H9 (cell line): ENCODE results near the gene CSRP3. TPM values are rescaled to one million over a fixed set of nuclear protein-coding genes. Genes with fewer than 3 reads are reported as not detected.

Source experiments
- DNase-seq: peaks from one replicate; pipeline ENCODE4 v3.0.0-alpha.2; 2017
- H2AFZ ChIP-seq: one replicate; pipeline ENCODE4 v1.6.1; 2013; ENCODE audit warnings: mild to moderate bottlenecking, low read length, control low read depth, moderate library complexity
- H2AK5ac ChIP-seq: 2 replicates; pipeline ENCODE4 v1.6.1; 2013; ENCODE audit warnings: low read length, control low read depth, mixed read lengths; ENCODE audit not compliant: insufficient read length
- H2BK120ac ChIP-seq: one replicate; pipeline ENCODE4 v1.6.1; 2013; ENCODE audit warnings: low read depth, mild to moderate bottlenecking, low read length, control low read depth, inconsistent platforms; ENCODE audit not compliant: poor library complexity, severe bottlenecking
- H2BK12ac ChIP-seq: 2 replicates; pipeline ENCODE4 v1.6.1; 2013; ENCODE audit warnings: low read length, control low read depth, mixed read lengths, low read depth; ENCODE audit not compliant: insufficient read length
- H2BK15ac ChIP-seq: 2 replicates; pipeline ENCODE4 v1.6.1; 2013; ENCODE audit warnings: low read depth, low read length, control low read depth
- H2BK20ac ChIP-seq: one replicate; pipeline ENCODE4 v1.6.1; 2013; ENCODE audit warnings: low read depth, mild to moderate bottlenecking, low read length, control low read depth, inconsistent platforms; ENCODE audit not compliant: poor library complexity, severe bottlenecking
- H2BK5ac ChIP-seq: 2 replicates; pipeline ENCODE4 v1.6.1; 2013; ENCODE audit warnings: low read length, control low read depth, mixed read lengths; ENCODE audit not compliant: insufficient read length
- H3K14ac ChIP-seq: 2 replicates; pipeline ENCODE4 v1.6.1; 2013; ENCODE audit warnings: low read length, control low read depth; ENCODE audit not compliant: insufficient read depth
- H3K18ac ChIP-seq: 2 replicates; pipeline ENCODE4 v1.6.1; 2013; ENCODE audit warnings: low read depth, mild to moderate bottlenecking, mixed read lengths, low read length, control low read depth; ENCODE audit not compliant: insufficient read length
- H3K23ac ChIP-seq: 2 replicates; pipeline ENCODE4 v1.6.1; 2013; ENCODE audit warnings: low read length, control low read depth, mixed read lengths, low read depth; ENCODE audit not compliant: insufficient read length
- H3K23me2 ChIP-seq: 2 replicates; pipeline ENCODE4 v1.6.1; 2013; ENCODE audit warnings: low read depth, mild to moderate bottlenecking, mixed read lengths, low read length, control low read depth; ENCODE audit not compliant: insufficient read length, poor library complexity, severe bottlenecking
- H3K27ac ChIP-seq: 2 replicates; pipeline ENCODE4 v1.5.1; 2013; ENCODE audit warnings: low read length, control low read depth, mixed read lengths, low read depth; ENCODE audit not compliant: insufficient read length
- H3K27me3 ChIP-seq: 2 replicates; pipeline ENCODE4 v1.6.1; 2013; ENCODE audit warnings: low read length, control low read depth, inconsistent platforms; ENCODE audit not compliant: insufficient read depth
- H3K4ac ChIP-seq: 2 replicates; pipeline ENCODE4 v1.6.1; 2013; ENCODE audit warnings: low read depth, mild to moderate bottlenecking, control low read depth, inconsistent platforms, low read length, moderate library complexity
- H3K4me1 ChIP-seq: 2 replicates; pipeline ENCODE4 v1.6.1; 2013; ENCODE audit warnings: low read length, control low read depth, inconsistent platforms; ENCODE audit not compliant: insufficient read depth
- H3K4me2 ChIP-seq: 2 replicates; pipeline ENCODE4 v1.6.1; 2013; ENCODE audit warnings: low read length, control low read depth, mixed read lengths; ENCODE audit not compliant: insufficient read length, insufficient read depth
- H3K56ac ChIP-seq: 2 replicates; pipeline ENCODE4 v1.6.1; 2013; ENCODE audit warnings: low read depth, mild to moderate bottlenecking, mixed read lengths, low read length, control low read depth; ENCODE audit not compliant: insufficient read length
- H3K79me1 ChIP-seq: 2 replicates; pipeline ENCODE4 v1.6.1; 2013; ENCODE audit warnings: low read depth, mild to moderate bottlenecking, moderate library complexity, low read length, control low read depth, inconsistent platforms; ENCODE audit not compliant: insufficient read depth, poor library complexity, severe bottlenecking
- H3K79me2 ChIP-seq: 2 replicates; pipeline ENCODE4 v1.6.1; 2013; ENCODE audit warnings: low read length, control low read depth, inconsistent platforms; ENCODE audit not compliant: insufficient read depth
- H3K9ac ChIP-seq: 2 replicates; pipeline ENCODE4 v1.6.1; 2013; ENCODE audit warnings: low read length, control low read depth, mixed read lengths; ENCODE audit not compliant: insufficient read length; ENCODE audit errors: extremely low read depth
- H3K9me3 ChIP-seq: one replicate; pipeline ENCODE4 v1.6.1; 2013; ENCODE audit warnings: low read depth, low read length, inconsistent platforms; ENCODE audit not compliant: control insufficient read depth
- H3T11ph ChIP-seq: one replicate; pipeline ENCODE4 v1.6.1; 2013; ENCODE audit warnings: mild to moderate bottlenecking, low read length, control low read depth, inconsistent platforms
- H4K20me1 ChIP-seq: one replicate; pipeline ENCODE4 v1.6.1; 2013; ENCODE audit not compliant: control insufficient read depth, insufficient read length, insufficient read depth
- H4K5ac ChIP-seq: 2 replicates; pipeline ENCODE4 v1.6.1; 2013; ENCODE audit warnings: low read depth, mild to moderate bottlenecking, mixed read lengths, low read length, control low read depth; ENCODE audit not compliant: insufficient read length
- H4K8ac ChIP-seq: replicated peaks from 2 replicates; pipeline ENCODE4 v1.6.1; 2013; ENCODE audit warnings: low read length, control low read depth, mixed read lengths, low read depth; ENCODE audit not compliant: insufficient read length
- H4K91ac ChIP-seq: 2 replicates; pipeline ENCODE4 v1.6.1; 2013; ENCODE audit warnings: low read depth, mild to moderate bottlenecking, moderate library complexity, mixed read lengths, low read length, control low read depth; ENCODE audit not compliant: insufficient read length
- H3K27ac Mint-ChIP-seq, 3 experiments: 2 replicates in 2 of 3; 3 replicates in 1 of 3; pipeline ENCODE4 v1.8.0; 2020 to 2021; ENCODE audit warnings: mixed read lengths in 3 of 3, mild to moderate bottlenecking in 1 of 3, moderate library complexity in 1 of 3
- H3K27me3 Mint-ChIP-seq: 2 replicates; pipeline ENCODE4 v1.8.0; 2021; ENCODE audit warnings: low read depth, mild to moderate bottlenecking, moderate library complexity, mixed read lengths
- H3K36me3 Mint-ChIP-seq, 3 experiments: 2 replicates in 2 of 3; 3 replicates in 1 of 3; pipeline ENCODE4 v1.8.0; 2020 to 2021; ENCODE audit warnings: low read depth in 3 of 3, mixed read lengths in 3 of 3; ENCODE audit not compliant: insufficient read depth in 1 of 3
- H3K4me1 Mint-ChIP-seq, 2 experiments: 2 replicates each; pipeline ENCODE4 v1.8.0; 2020; ENCODE audit warnings: mixed read lengths in 2 of 2
- H3K4me3 Mint-ChIP-seq, 2 experiments: 2 replicates in 1 of 2; 3 replicates in 1 of 2; pipeline ENCODE4 v1.8.0; 2020 to 2021; ENCODE audit warnings: mild to moderate bottlenecking in 2 of 2, mixed read lengths in 2 of 2, moderate library complexity in 1 of 2
- H3K9me3 Mint-ChIP-seq, 2 experiments: 2 replicates in 1 of 2; 3 replicates in 1 of 2; pipeline ENCODE4 v1.8.0; 2020; ENCODE audit warnings: mild to moderate bottlenecking in 2 of 2, mixed read lengths in 2 of 2, moderate library complexity in 1 of 2
- WGBS: extraction: QIAGEN DNeasy Blood & Tissue Kit; methylation state at CpG from one replicate; pipeline ENCODE4 v1.1.7; 2013; ENCODE audit warnings: missing lambda C conversion rate, low lambda C conversion rate, mixed read lengths; ENCODE audit not compliant: insufficient read length; ENCODE audit errors: extremely low coverage; 5-methylcytosine and 5-hydroxymethylcytosine counted together
- total RNA-seq: library from RNA; stranded (reverse); gene quantifications from 2 replicates; pipeline ENCODE4 v1.2.1, GENCODE V29; 2021
- TF ChIP-seq, protein P1 (sequence below): fragments of 200-600 bp; sonication (generic); conservative IDR thresholded peaks from 3 replicates; pipeline ENCODE4 v1.8.0; 2021; ENCODE audit warnings: antibody characterized with exemption, mild to moderate bottlenecking

CSRP3 gene
- total RNA-seq, 1 experiment from 2014 or later = not detected

DNA sequence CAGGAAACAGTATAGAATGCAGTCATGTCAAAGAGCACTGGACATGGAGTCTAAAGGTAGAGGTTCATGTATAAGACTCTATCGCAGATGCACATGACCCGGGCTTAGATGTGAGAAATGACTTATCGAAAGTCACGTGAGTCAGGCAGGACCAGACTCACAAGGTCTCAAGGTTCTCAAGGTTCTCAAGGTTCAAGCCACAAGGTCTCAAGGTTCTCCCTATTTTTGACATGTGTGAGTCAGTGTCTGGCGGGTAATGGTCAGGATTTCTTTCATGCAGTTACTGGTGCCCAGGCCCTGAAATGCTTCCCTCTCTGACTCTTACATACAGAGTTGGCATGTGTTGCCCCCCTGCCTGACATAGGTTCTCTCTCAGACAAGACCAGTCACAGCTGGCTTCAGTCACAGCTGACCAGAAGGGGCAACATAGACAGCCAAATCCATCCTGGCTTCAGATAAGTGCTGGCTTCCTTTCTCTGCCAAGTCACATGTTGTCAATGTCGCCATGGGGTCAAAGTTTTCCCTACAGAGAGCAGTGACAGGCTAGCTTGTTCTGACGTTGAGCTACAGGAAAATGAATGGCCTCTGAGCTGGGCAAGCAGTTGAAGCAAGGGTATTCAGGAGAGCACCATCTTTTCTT is 10.1 kb downstream of the CSRP3 start:
- H2BK5ac ChIP-seq = no peak overlapping the region
- no peak overlapping the region for H2BK20ac ChIP-seq
- no peak overlapping the region for H3K27ac ChIP-seq
- no peak overlapping the region for H2BK15ac ChIP-seq
- H3K9me3 ChIP-seq = no peaks in the 10 kb centered on the region
- no peak overlapping the region for H3K18ac ChIP-seq
- no peak overlapping the region for H3K4me2 ChIP-seq
- H3K56ac ChIP-seq = no peak overlapping the region
- H3K14ac ChIP-seq = no peak overlapping the region
- H3K9ac ChIP-seq = no peak overlapping the region
- H4K5ac ChIP-seq = no peak overlapping the region
- H3K4ac ChIP-seq = no peak overlapping the region
- no peaks in the 10 kb centered on the region for H3K4me1 ChIP-seq
- no peak overlapping the region for H4K8ac ChIP-seq
- WGBS = no CpG with 5 or more reads among the region's 7 CpGs
- no peak overlapping the region for H2AK5ac ChIP-seq
- Mint-ChIP-seq H3K27me3 (no peaks in the 10 kb centered on the region), H3K36me3 (no peaks in the 10 kb centered on the region), H3K9me3 (no peaks in the 10 kb centered on the region), H3K4me1 (peaks cover 5 to 6% of the 10 kb centered on the region in 2 experiments; a peak in 3 of 4 replicates), H3K4me3 (no peak overlapping the region), H3K27ac (no peak overlapping the region)
- H2BK120ac ChIP-seq = no peak overlapping the region
- no peak overlapping the region for H4K91ac ChIP-seq
- no peak overlapping the region for H2AFZ ChIP-seq
- no peak overlapping the region for H3K23ac ChIP-seq
- no peaks in the 10 kb centered on the region for H3K79me1 ChIP-seq
- H2BK12ac ChIP-seq = no peak overlapping the region
- no peaks in the 10 kb centered on the region for H3K79me2 ChIP-seq
- DNase-seq = no peak
- TF ChIP-seq, protein P1, sequence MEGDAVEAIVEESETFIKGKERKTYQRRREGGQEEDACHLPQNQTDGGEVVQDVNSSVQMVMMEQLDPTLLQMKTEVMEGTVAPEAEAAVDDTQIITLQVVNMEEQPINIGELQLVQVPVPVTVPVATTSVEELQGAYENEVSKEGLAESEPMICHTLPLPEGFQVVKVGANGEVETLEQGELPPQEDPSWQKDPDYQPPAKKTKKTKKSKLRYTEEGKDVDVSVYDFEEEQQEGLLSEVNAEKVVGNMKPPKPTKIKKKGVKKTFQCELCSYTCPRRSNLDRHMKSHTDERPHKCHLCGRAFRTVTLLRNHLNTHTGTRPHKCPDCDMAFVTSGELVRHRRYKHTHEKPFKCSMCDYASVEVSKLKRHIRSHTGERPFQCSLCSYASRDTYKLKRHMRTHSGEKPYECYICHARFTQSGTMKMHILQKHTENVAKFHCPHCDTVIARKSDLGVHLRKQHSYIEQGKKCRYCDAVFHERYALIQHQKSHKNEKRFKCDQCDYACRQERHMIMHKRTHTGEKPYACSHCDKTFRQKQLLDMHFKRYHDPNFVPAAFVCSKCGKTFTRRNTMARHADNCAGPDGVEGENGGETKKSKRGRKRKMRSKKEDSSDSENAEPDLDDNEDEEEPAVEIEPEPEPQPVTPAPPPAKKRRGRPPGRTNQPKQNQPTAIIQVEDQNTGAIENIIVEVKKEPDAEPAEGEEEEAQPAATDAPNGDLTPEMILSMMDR = no peak
- no peaks in the 10 kb centered on the region for H3K23me2 ChIP-seq
- H3K27me3 ChIP-seq = no peaks in the 10 kb centered on the region
- H4K20me1 ChIP-seq = no peaks in the 10 kb centered on the region
- H3T11ph ChIP-seq = no peak overlapping the region
